Nephron progenitor cell (in vitro differentiated cells): Measurements from ENCODE around the gene COX17.

ENCODE experiments used
- DNase-seq: peaks from one replicate; pipeline ENCODE4 v3.0.0; 2021
- H3K27ac Mint-ChIP-seq: 2 replicates; pipeline ENCODE4 v1.8.0; 2021; ENCODE audit warnings: mild to moderate bottlenecking, moderate library complexity, mixed read lengths
- H3K27me3 Mint-ChIP-seq: 2 replicates; pipeline ENCODE4 v1.8.0; 2021; ENCODE audit warnings: mild to moderate bottlenecking, low read depth, mixed read lengths; ENCODE audit not compliant: poor library complexity
- H3K36me3 Mint-ChIP-seq: 2 replicates; pipeline ENCODE4 v1.8.0; 2021; ENCODE audit warnings: low read depth, mixed read lengths
- H3K4me1 Mint-ChIP-seq: 2 replicates; pipeline ENCODE4 v1.8.0; 2021; ENCODE audit warnings: mixed read lengths
- H3K4me3 Mint-ChIP-seq: 2 replicates; pipeline ENCODE4 v1.8.0; 2021; ENCODE audit warnings: mild to moderate bottlenecking, moderate library complexity, mixed read lengths
- H3K9me3 Mint-ChIP-seq: 2 replicates; pipeline ENCODE4 v1.8.0; 2021; ENCODE audit warnings: mild to moderate bottlenecking, moderate library complexity, mixed read lengths
- CTCF ChIP-seq: fragments of 200-600 bp; sonication (generic); IDR thresholded peaks from 2 replicates; pipeline ENCODE4 v1.5.0; 2021; ENCODE audit warnings: antibody characterized with exemption

Gene COX17

GRCh38 chr3:119652306-119653033 is 24.7 kb downstream of the COX17 start:
- Mint-ChIP-seq H3K27me3 (peaks cover 3% of the 10 kb centered on the region), H3K36me3 (no peaks in the 10 kb centered on the region), H3K4me1 (peaks cover 10% of the 10 kb centered on the region), H3K27ac (no peak overlapping the region), H3K4me3 (no peak overlapping the region), H3K9me3 (no peaks in the 10 kb centered on the region)
- no peak for DNase-seq
- TF ChIP-seq CTCF, result no peak

GRCh38 chr3:119649761-119650160 is 27.4 kb downstream of the COX17 start:
- TF ChIP-seq CTCF, result no peak
- no peak for DNase-seq
- Mint-ChIP-seq H3K4me1 (peaks cover 22% of the 10 kb centered on the region), H3K27me3 (peaks cover 6% of the 10 kb centered on the region), H3K36me3 (no peaks in the 10 kb centered on the region), H3K4me3 (no peak overlapping the region), H3K9me3 (no peaks in the 10 kb centered on the region), H3K27ac (no peak overlapping the region)

GRCh38 chr3:119647843-119648575 is 29.2 kb downstream of the COX17 start:
- no peak for TF ChIP-seq CTCF
- Mint-ChIP-seq H3K36me3 (no peaks in the 10 kb centered on the region), H3K27ac (no peak overlapping the region), H3K4me3 (no peak overlapping the region), H3K4me1 (peaks cover 27% of the 10 kb centered on the region), H3K9me3 (no peaks in the 10 kb centered on the region), H3K27me3 (peaks cover 6% of the 10 kb centered on the region)
- no peak for DNase-seq

GRCh38 chr3:119647171-119647570 is 30.0 kb downstream of the COX17 start:
- H3K4me3 Mint-ChIP-seq, result no peak overlapping the region
- no peaks in the 10 kb centered on the region for H3K36me3 Mint-ChIP-seq
- H3K9me3 Mint-ChIP-seq, result no peaks in the 10 kb centered on the region
- peaks cover 6% of the 10 kb centered on the region for H3K27me3 Mint-ChIP-seq
- no peak overlapping the region for H3K27ac Mint-ChIP-seq
- peaks cover 28% of the 10 kb centered on the region for H3K4me1 Mint-ChIP-seq
- no peak for TF ChIP-seq CTCF
- no peak for DNase-seq

GRCh38 chr3:119645813-119646212 is 31.4 kb downstream of the COX17 start:
- peaks cover 7% of the 10 kb centered on the region for H3K36me3 Mint-ChIP-seq
- TF ChIP-seq CTCF, result no peak
- peaks cover 6% of the 10 kb centered on the region for H3K27me3 Mint-ChIP-seq
- peaks cover 28% of the 10 kb centered on the region for H3K4me1 Mint-ChIP-seq
- H3K4me3 Mint-ChIP-seq, result no peak overlapping the region
- no peaks in the 10 kb centered on the region for H3K9me3 Mint-ChIP-seq
- no peak overlapping the region for H3K27ac Mint-ChIP-seq
- DNase-seq, result no peak
